Activated T-cell treated with anti-CD3 and anti-CD28 coated beads, Interleukin-2, amount 50 U/mL, for 4 hours (primary cell): ENCODE results near the gene CTNNBL1. TPM values are rescaled to one million over a fixed set of nuclear protein-coding genes. Genes with fewer than 3 reads are reported as not detected.
"Not testable (repeated sequence)": the region's sequence is repeated elsewhere in the genome, so short reads cannot be mapped to it uniquely, and the experiment has no call there.

Source experiments
- ATAC-seq, 2 donors: fragments of 200-7000 bp; cut with Tn5 transposase; one replicate each; pipeline ENCODE4 v1.10.0; 2021
- DNase-seq: peaks from one replicate; pipeline ENCODE4 v3.0.0-alpha.2; 2020
- H3K27me3 Mint-ChIP-seq: one replicate; pipeline ENCODE4 v1.8.0; 2021; ENCODE audit warnings: low read depth, mixed read lengths
- H3K36me3 Mint-ChIP-seq: one replicate; pipeline ENCODE4 v1.8.0; 2022; ENCODE audit warnings: mixed read lengths; ENCODE audit not compliant: insufficient read depth
- H3K4me1 Mint-ChIP-seq: one replicate; pipeline ENCODE4 v1.8.0; 2021; ENCODE audit warnings: low read depth, mixed read lengths
- H3K4me3 Mint-ChIP-seq: one replicate; pipeline ENCODE4 v1.8.0; 2021; ENCODE audit warnings: mild to moderate bottlenecking, moderate library complexity, mixed read lengths
- H3K9me3 Mint-ChIP-seq: one replicate; pipeline ENCODE4 v1.8.0; 2021; ENCODE audit warnings: mixed read lengths
- total RNA-seq, 3 donors: library from RNA; stranded (reverse); gene quantifications; one replicate each; pipeline ENCODE4 v1.2.1, GENCODE V29; 2021

CTNNBL1 gene
- total RNA-seq, 3 donors from 2014 or later, result 107 to 115 (median 110) TPM

- no peaks in the 10 kb centered on the region for H3K4me1 Mint-ChIP-seq
- H3K9me3 Mint-ChIP-seq, result peaks cover 16% of the 10 kb centered on the region
- H3K27me3 Mint-ChIP-seq, result peaks cover 45% of the 10 kb centered on the region
- H3K4me3 Mint-ChIP-seq, result no peak overlapping the region
- DNase-seq (no peak), ATAC-seq (no peak)
- H3K36me3 Mint-ChIP-seq, result no peaks in the 10 kb centered on the region
These were observed 24.6 kb upstream of the CTNNBL1 start for GRCh38 chr20:37669062-37669772.

- Mint-ChIP-seq H3K9me3 (peaks cover 10% of the 10 kb centered on the region), H3K4me1 (no peaks in the 10 kb centered on the region), H3K4me3 (no peak overlapping the region), H3K27me3 (peaks cover 43% of the 10 kb centered on the region), H3K36me3 (no peaks in the 10 kb centered on the region)
- ATAC-seq (no peak), DNase-seq (no peak)
These were observed 24.0 kb upstream of the CTNNBL1 start for GRCh38 chr20:37669773-37670236.

GRCh38 chr20:37670351-37670791 is 23.5 kb upstream of the CTNNBL1 start:
- Mint-ChIP-seq H3K36me3 (no peaks in the 10 kb centered on the region), H3K27me3 (peaks cover 43% of the 10 kb centered on the region), H3K4me1 (no peaks in the 10 kb centered on the region), H3K4me3 (no peak overlapping the region), H3K9me3 (peaks cover 8% of the 10 kb centered on the region)
- DNase-seq, result no peak
- no peak for ATAC-seq

- peaks cover 40% of the 10 kb centered on the region for H3K27me3 Mint-ChIP-seq
- H3K4me1 Mint-ChIP-seq, result no peaks in the 10 kb centered on the region
- H3K36me3 Mint-ChIP-seq, result no peaks in the 10 kb centered on the region
- H3K4me3 Mint-ChIP-seq, result no peak overlapping the region
- DNase-seq (no peak), ATAC-seq (no peak)
- no peaks in the 10 kb centered on the region for H3K9me3 Mint-ChIP-seq
These were observed 21.7 kb upstream of the CTNNBL1 start for GRCh38 chr20:37672143-37672542.

- Mint-ChIP-seq H3K27me3 (peaks cover 39% of the 10 kb centered on the region), H3K4me1 (no peaks in the 10 kb centered on the region), H3K36me3 (no peaks in the 10 kb centered on the region), H3K9me3 (no peaks in the 10 kb centered on the region), H3K4me3 (no peak overlapping the region)
- no peak for DNase-seq
- no peak for ATAC-seq
These were observed 20.4 kb upstream of the CTNNBL1 start for GRCh38 chr20:37673444-37673843.

- no peak for ATAC-seq
- peaks cover 35% of the 10 kb centered on the region for H3K27me3 Mint-ChIP-seq
- H3K9me3 Mint-ChIP-seq, result no peaks in the 10 kb centered on the region
These were observed 17.4 kb upstream of the CTNNBL1 start for GRCh38 chr20:37676440-37676839.

GRCh38 chr20:37677969-37678861 is 15.6 kb upstream of the CTNNBL1 start:
- Mint-ChIP-seq H3K4me1 (no peaks in the 10 kb centered on the region), H3K36me3 (no peaks in the 10 kb centered on the region), H3K9me3 (no peaks in the 10 kb centered on the region), H3K4me3 (no peak overlapping the region), H3K27me3 (peaks cover 35% of the 10 kb centered on the region)
- DNase-seq (no peak), ATAC-seq (no peak)

More at GRCh38 chr20:37676440-37676839, 17.4 kb upstream of the CTNNBL1 start:
- DNase-seq, result no peak
- Mint-ChIP-seq H3K4me3 (no peak overlapping the region), H3K36me3 (no peaks in the 10 kb centered on the region), H3K4me1 (no peaks in the 10 kb centered on the region)

- ATAC-seq, H3K4me3 Mint-ChIP-seq, H3K36me3 Mint-ChIP-seq, H3K4me1 Mint-ChIP-seq, H3K9me3 Mint-ChIP-seq, DNase-seq: not testable (repeated sequence)
- H3K27me3 Mint-ChIP-seq, result peaks cover 35% of the 10 kb centered on the region
These were observed 14.1 kb upstream of the CTNNBL1 start for GRCh38 chr20:37679751-37680150.

- H3K9me3 Mint-ChIP-seq, result no peaks in the 10 kb centered on the region
- H3K36me3 Mint-ChIP-seq, result no peaks in the 10 kb centered on the region
- peaks cover 35% of the 10 kb centered on the region for H3K27me3 Mint-ChIP-seq
- H3K4me1 Mint-ChIP-seq, result no peaks in the 10 kb centered on the region
- ATAC-seq (no peak), DNase-seq (no peak)
- no peak overlapping the region for H3K4me3 Mint-ChIP-seq
These were observed 13.4 kb upstream of the CTNNBL1 start for GRCh38 chr20:37680420-37680819.

- H3K9me3 Mint-ChIP-seq, result no peaks in the 10 kb centered on the region
- H3K36me3 Mint-ChIP-seq, result no peaks in the 10 kb centered on the region
- H3K4me1 Mint-ChIP-seq, result no peaks in the 10 kb centered on the region
- H3K27me3 Mint-ChIP-seq, result peaks cover 35% of the 10 kb centered on the region
- DNase-seq (no peak), ATAC-seq (no peak)
- H3K4me3 Mint-ChIP-seq, result no peak overlapping the region
These were observed 12.3 kb upstream of the CTNNBL1 start for GRCh38 chr20:37681384-37682112.

- H3K4me3 Mint-ChIP-seq, H3K9me3 Mint-ChIP-seq, DNase-seq, H3K36me3 Mint-ChIP-seq, H3K4me1 Mint-ChIP-seq, ATAC-seq: not testable (repeated sequence)
- peaks cover 31% of the 10 kb centered on the region for H3K27me3 Mint-ChIP-seq
These were observed 10.7 kb upstream of the CTNNBL1 start for GRCh38 chr20:37683146-37683545.

GRCh38 chr20:37686762-37687477 is 6.9 kb upstream of the CTNNBL1 start:
- peaks cover 9% of the 10 kb centered on the region for H3K4me1 Mint-ChIP-seq
- no peaks in the 10 kb centered on the region for H3K9me3 Mint-ChIP-seq
- DNase-seq (no peak), ATAC-seq (peak; percentile 84 to 85)
- H3K36me3 Mint-ChIP-seq, result no peaks in the 10 kb centered on the region
- no peak overlapping the region for H3K4me3 Mint-ChIP-seq
- peaks cover 32% of the 10 kb centered on the region for H3K27me3 Mint-ChIP-seq

GRCh38 chr20:37687478-37687805 is 6.4 kb upstream of the CTNNBL1 start:
- ATAC-seq (peak; percentile 14 to 35), DNase-seq (no peak)
- no peak overlapping the region for H3K4me3 Mint-ChIP-seq
- no peaks in the 10 kb centered on the region for H3K9me3 Mint-ChIP-seq
- no peaks in the 10 kb centered on the region for H3K36me3 Mint-ChIP-seq
- peaks cover 30% of the 10 kb centered on the region for H3K27me3 Mint-ChIP-seq
- peaks cover 9% of the 10 kb centered on the region for H3K4me1 Mint-ChIP-seq

GRCh38 chr20:37688093-37688492 is 5.7 kb upstream of the CTNNBL1 start:
- Mint-ChIP-seq H3K9me3 (no peaks in the 10 kb centered on the region), H3K4me1 (peaks cover 12% of the 10 kb centered on the region), H3K36me3 (no peaks in the 10 kb centered on the region), H3K4me3 (no peak overlapping the region), H3K27me3 (peaks cover 32% of the 10 kb centered on the region)
- DNase-seq, result no peak
- ATAC-seq, result peak; percentile 9 to 24
